Neutrophil (primary cell): ENCODE results near the gene SPATA31D3.

Experiments
- H3K27ac ChIP-seq: fragments of 200-600 bp; sonication (generic); 2 replicates; pipeline ENCODE4 v1.5.1; 2016; ENCODE audit warnings: mild to moderate bottlenecking, moderate library complexity
- H3K27me3 ChIP-seq: fragments of 200-600 bp; sonication (generic); 2 replicates; pipeline ENCODE4 v1.6.0; 2016; ENCODE audit warnings: mild to moderate bottlenecking
- H3K36me3 ChIP-seq: fragments of 200-600 bp; sonication (generic); 2 replicates; pipeline ENCODE4 v1.5.1; 2017
- H3K4me1 ChIP-seq, 2 experiments: fragments of 200-600 bp in 1 of 2; sonication (generic) in 1 of 2; 1 replicate in 1 of 2; 2 replicates in 1 of 2; pipeline versions ENCODE4 v1.5.1 to v1.6.1; 2013 to 2016; ENCODE audit warnings: low read depth in 1 of 2, low read length in 1 of 2, mild to moderate bottlenecking in 1 of 2, moderate library complexity in 1 of 2; ENCODE audit not compliant: control insufficient read depth in 1 of 2, insufficient read depth in 1 of 2
- H3K4me3 ChIP-seq, 2 experiments: fragments of 200-600 bp in 1 of 2; sonication (generic) in 1 of 2; 1 replicate in 1 of 2; 2 replicates in 1 of 2; pipeline ENCODE4 v1.5.1; 2013 to 2016; ENCODE audit warnings: low read depth in 1 of 2, low read length in 1 of 2, mild to moderate bottlenecking in 1 of 2, moderate library complexity in 1 of 2
- H3K9me3 ChIP-seq: fragments of 200-600 bp; sonication (generic); 2 replicates; pipeline ENCODE4 v1.5.1; 2016
- CTCF ChIP-seq: fragments of 200-600 bp; sonication (generic); IDR thresholded peaks from 2 replicates; pipeline ENCODE4 v1.5.1; 2016; ENCODE audit warnings: antibody characterized with exemption

Gene SPATA31D3

GRCh38 chr9:81971727-81972126 lies 28.4 kb downstream of the SPATA31D3 start:
- Histone ChIP-seq H3K4me3 (no peak overlapping the region), H3K27me3 (no peaks in the 10 kb centered on the region), H3K27ac (no peak overlapping the region), H3K9me3 (no peaks in the 10 kb centered on the region), H3K4me1 (no peaks in the 10 kb centered on the region), H3K36me3 (no peaks in the 10 kb centered on the region)
- TF ChIP-seq CTCF = no peak

GRCh38 chr9:81974764-81975163 lies 31.5 kb downstream of the SPATA31D3 start:
- TF ChIP-seq CTCF = no peak

GRCh38 chr9:81976351-81976750 lies 33.1 kb downstream of the SPATA31D3 start:
- TF ChIP-seq CTCF = no peak
- Histone ChIP-seq H3K4me1 (no peaks in the 10 kb centered on the region), H3K9me3 (no peaks in the 10 kb centered on the region), H3K27me3 (no peaks in the 10 kb centered on the region), H3K4me3 (no peak overlapping the region), H3K36me3 (no peaks in the 10 kb centered on the region), H3K27ac (no peak overlapping the region)

More at GRCh38 chr9:81974764-81975163, 31.5 kb downstream of the SPATA31D3 start:
- Histone ChIP-seq H3K27me3 (no peaks in the 10 kb centered on the region), H3K4me3 (no peak overlapping the region), H3K36me3 (no peaks in the 10 kb centered on the region), H3K4me1 (no peaks in the 10 kb centered on the region), H3K27ac (no peak overlapping the region), H3K9me3 (no peaks in the 10 kb centered on the region)

- H3K9me3 ChIP-seq = no peaks in the 10 kb centered on the region
- no peak overlapping the region for H3K27ac ChIP-seq
- no peaks in the 10 kb centered on the region for H3K36me3 ChIP-seq
- no peaks in the 10 kb centered on the region for H3K27me3 ChIP-seq
- no peak for TF ChIP-seq CTCF
- no peaks in the 10 kb centered on the region for H3K4me1 ChIP-seq
- no peak overlapping the region for H3K4me3 ChIP-seq
Observed at GRCh38 chr9:81979196-81979595, 35.9 kb downstream of the SPATA31D3 start.

GRCh38 chr9:81980568-81980967 lies 37.3 kb downstream of the SPATA31D3 start:
- Histone ChIP-seq H3K27me3 (no peaks in the 10 kb centered on the region), H3K27ac (no peak overlapping the region)
- TF ChIP-seq CTCF = no peak

GRCh38 chr9:81981883-81982282 lies 38.6 kb downstream of the SPATA31D3 start:
- H3K36me3 ChIP-seq = no peaks in the 10 kb centered on the region
- no peaks in the 10 kb centered on the region for H3K9me3 ChIP-seq
- H3K27ac ChIP-seq = no peak overlapping the region
- H3K4me1 ChIP-seq = no peaks in the 10 kb centered on the region
- H3K4me3 ChIP-seq = no peak overlapping the region
- no peak for TF ChIP-seq CTCF
- no peaks in the 10 kb centered on the region for H3K27me3 ChIP-seq

More at GRCh38 chr9:81980568-81980967, 37.3 kb downstream of the SPATA31D3 start:
- no peaks in the 10 kb centered on the region for H3K36me3 ChIP-seq
- H3K4me1 ChIP-seq = no peaks in the 10 kb centered on the region
- H3K4me3 ChIP-seq = no peak overlapping the region
- no peaks in the 10 kb centered on the region for H3K9me3 ChIP-seq
